IPS-15b (cell line): ENCODE results near the gene USP2.
"Not testable (repeated sequence)": the region's sequence is repeated elsewhere in the genome, so short reads cannot be mapped to it uniquely, and the experiment has no call there.

Source experiments
- H3K27me3 ChIP-seq: one replicate; pipeline ENCODE4 v1.6.1; 2013; ENCODE audit warnings: low read length; ENCODE audit not compliant: control insufficient read depth, insufficient read depth
- H3K36me3 ChIP-seq: one replicate; pipeline ENCODE4 v1.6.1; 2013; ENCODE audit warnings: low read length; ENCODE audit not compliant: control insufficient read depth, insufficient read depth
- H3K4me1 ChIP-seq: one replicate; pipeline ENCODE4 v1.6.1; 2013; ENCODE audit warnings: mild to moderate bottlenecking, low read length; ENCODE audit not compliant: control insufficient read depth, insufficient read depth
- H3K4me3 ChIP-seq: one replicate; pipeline ENCODE4 v1.5.1; 2013; ENCODE audit warnings: low read depth, low read length
- H3K9ac ChIP-seq: one replicate; pipeline ENCODE4 v1.6.1; 2013; ENCODE audit warnings: low read depth, mild to moderate bottlenecking, low read length
- H3K9me3 ChIP-seq: one replicate; pipeline ENCODE4 v1.6.1; 2013; ENCODE audit warnings: mild to moderate bottlenecking, low read length; ENCODE audit not compliant: control insufficient read depth, insufficient read depth

The USP2 gene

GRCh38 chr11:119384332-119384731, 2.8 kb upstream of the USP2 start:
- Histone ChIP-seq H3K9ac (no peak overlapping the region), H3K9me3 (no peaks in the 10 kb centered on the region), H3K36me3 (no peaks in the 10 kb centered on the region), H3K4me3 (no peak overlapping the region), H3K4me1 (peaks cover 7% of the 10 kb centered on the region), H3K27me3 (peaks cover 36% of the 10 kb centered on the region)

GRCh38 chr11:119382513-119382912, 1.0 kb upstream of the USP2 start:
- not testable (repeated sequence) for H3K9me3 ChIP-seq, H3K9ac ChIP-seq, H3K4me3 ChIP-seq, H3K36me3 ChIP-seq
- H3K27me3 ChIP-seq = peaks cover 38% of the 10 kb centered on the region
- H3K4me1 ChIP-seq = peaks cover 25% of the 10 kb centered on the region

GRCh38 chr11:119382101-119382500, 611 bp upstream of the USP2 start:
- peaks cover 25% of the 10 kb centered on the region for H3K4me1 ChIP-seq
- H3K9ac ChIP-seq = no peak overlapping the region
- H3K36me3 ChIP-seq = no peaks in the 10 kb centered on the region
- H3K4me3 ChIP-seq = peak overlapping the region; percentile 82
- H3K27me3 ChIP-seq = peaks cover 38% of the 10 kb centered on the region
- H3K9me3 ChIP-seq = no peaks in the 10 kb centered on the region

- Histone ChIP-seq H3K36me3 (no peaks in the 10 kb centered on the region), H3K9me3 (no peaks in the 10 kb centered on the region), H3K9ac (no peak overlapping the region), H3K27me3 (peaks cover 38% of the 10 kb centered on the region), H3K4me3 (peak overlapping the region; percentile 82), H3K4me1 (peaks cover 25% of the 10 kb centered on the region)
Measured at GRCh38 chr11:119380827-119381180, 686 bp downstream of the USP2 start.

GRCh38 chr11:119380160-119380826, 1.2 kb downstream of the USP2 start:
- H3K36me3 ChIP-seq = no peaks in the 10 kb centered on the region
- H3K4me1 ChIP-seq = peaks cover 30% of the 10 kb centered on the region
- H3K9me3 ChIP-seq = no peaks in the 10 kb centered on the region
- peak overlapping the region; percentile 82 for H3K4me3 ChIP-seq
- H3K9ac ChIP-seq = no peak overlapping the region
- H3K27me3 ChIP-seq = peaks cover 38% of the 10 kb centered on the region

- no peak overlapping the region for H3K9ac ChIP-seq
- H3K4me3 ChIP-seq = peak overlapping the region; percentile 28
- H3K9me3 ChIP-seq = no peaks in the 10 kb centered on the region
- H3K36me3 ChIP-seq = no peaks in the 10 kb centered on the region
- H3K27me3 ChIP-seq = peaks cover 34% of the 10 kb centered on the region
- peaks cover 35% of the 10 kb centered on the region for H3K4me1 ChIP-seq
Measured at GRCh38 chr11:119378851-119379465, 2.5 kb downstream of the USP2 start.

- Histone ChIP-seq H3K4me3 (peak overlapping the region; percentile 28), H3K27me3 (peaks cover 26% of the 10 kb centered on the region), H3K9ac (no peak overlapping the region), H3K4me1 (peaks cover 35% of the 10 kb centered on the region), H3K36me3 (no peaks in the 10 kb centered on the region), H3K9me3 (no peaks in the 10 kb centered on the region)
Measured at GRCh38 chr11:119377961-119378667, 3.4 kb downstream of the USP2 start.

- H3K4me3 ChIP-seq = no peak overlapping the region
- peaks cover 22% of the 10 kb centered on the region for H3K27me3 ChIP-seq
- H3K36me3 ChIP-seq = no peaks in the 10 kb centered on the region
- H3K9ac ChIP-seq = no peak overlapping the region
- H3K9me3 ChIP-seq = no peaks in the 10 kb centered on the region
- peaks cover 35% of the 10 kb centered on the region for H3K4me1 ChIP-seq
Measured at GRCh38 chr11:119377112-119377901, 4.2 kb downstream of the USP2 start.

GRCh38 chr11:119376197-119376847, 5.2 kb downstream of the USP2 start:
- H3K4me1 ChIP-seq = peaks cover 35% of the 10 kb centered on the region
- H3K4me3 ChIP-seq = no peak overlapping the region
- no peak overlapping the region for H3K9ac ChIP-seq
- no peaks in the 10 kb centered on the region for H3K9me3 ChIP-seq
- H3K27me3 ChIP-seq = peaks cover 18% of the 10 kb centered on the region
- no peaks in the 10 kb centered on the region for H3K36me3 ChIP-seq

GRCh38 chr11:119375337-119376196, 5.9 kb downstream of the USP2 start:
- H3K4me3 ChIP-seq = no peak overlapping the region
- peaks cover 11% of the 10 kb centered on the region for H3K27me3 ChIP-seq
- H3K9ac ChIP-seq = no peak overlapping the region
- H3K9me3 ChIP-seq = no peaks in the 10 kb centered on the region
- H3K36me3 ChIP-seq = no peaks in the 10 kb centered on the region
- peaks cover 32% of the 10 kb centered on the region for H3K4me1 ChIP-seq
